GM18508 (cell line): Measurements from ENCODE around the gene NADSYN1.

Source experiments
- ATAC-seq: cut with Tn5 transposase; IDR thresholded peaks from one replicate; pipeline ENCODE4 v1.9.1; 2021; ENCODE audit warnings: moderate number of reproducible peaks; ENCODE audit not compliant: insufficient read depth, unreplicated experiment

NADSYN1 gene

GRCh38 chr11:71449596-71449995 lies 3.4 kb upstream of the NADSYN1 start:
- ATAC-seq = no peak

- ATAC-seq = no peak
Observed at GRCh38 chr11:71450507-71450906, 2.5 kb upstream of the NADSYN1 start.

GRCh38 chr11:71450939-71451338 lies 2.1 kb upstream of the NADSYN1 start:
- ATAC-seq = no peak

GRCh38 chr11:71451596-71452198 lies 1.3 kb upstream of the NADSYN1 start:
- ATAC-seq = no peak

GRCh38 chr11:71452199-71453036 lies 585 bp upstream of the NADSYN1 start:
- ATAC-seq = no peak

GRCh38 chr11:71453918-71454304 lies 908 bp downstream of the NADSYN1 start:
- ATAC-seq = no peak

- ATAC-seq = no peak
Observed at GRCh38 chr11:71454470-71455113, 1.6 kb downstream of the NADSYN1 start.

GRCh38 chr11:71456294-71456693 lies 3.3 kb downstream of the NADSYN1 start:
- no peak for ATAC-seq

- ATAC-seq = no peak
Observed at GRCh38 chr11:71456831-71457230, 3.8 kb downstream of the NADSYN1 start.

GRCh38 chr11:71458146-71459070 lies 5.4 kb downstream of the NADSYN1 start:
- no peak for ATAC-seq

- no peak for ATAC-seq
Observed at GRCh38 chr11:71459076-71459766, 6.2 kb downstream of the NADSYN1 start.

- ATAC-seq = no peak
Observed at GRCh38 chr11:71459767-71460320, 6.8 kb downstream of the NADSYN1 start.

GRCh38 chr11:71461696-71462095 lies 8.7 kb downstream of the NADSYN1 start:
- no peak for ATAC-seq

- no peak for ATAC-seq
Observed at GRCh38 chr11:71462726-71463125, 9.7 kb downstream of the NADSYN1 start.

GRCh38 chr11:71463331-71464211 lies 10.6 kb downstream of the NADSYN1 start:
- no peak for ATAC-seq

- no peak for ATAC-seq
Observed at GRCh38 chr11:71465054-71465453, 12.1 kb downstream of the NADSYN1 start.

GRCh38 chr11:71466358-71466757 lies 13.4 kb downstream of the NADSYN1 start:
- no peak for ATAC-seq

GRCh38 chr11:71467164-71467563 lies 14.2 kb downstream of the NADSYN1 start:
- no peak for ATAC-seq

- ATAC-seq = no peak
Observed at GRCh38 chr11:71470946-71471345, 17.9 kb downstream of the NADSYN1 start.
